Endothelial cell of umbilical vein (primary cell): ENCODE results near the gene RGPD6.
"Not testable (repeated sequence)": the region's sequence is repeated elsewhere in the genome, so short reads cannot be mapped to it uniquely, and the experiment has no call there.

ENCODE experiments used
- EZH2 ChIP-seq: IDR thresholded peaks from 2 replicates; pipeline ENCODE4 v1.6.1; 2012; ENCODE audit warnings: borderline replicate concordance, low read depth, mild to moderate bottlenecking, moderate library complexity, low read length, inconsistent platforms; ENCODE audit not compliant: severe bottlenecking
- FOS ChIP-seq: IDR thresholded peaks from 2 replicates; pipeline ENCODE4 v1.6.1; 2011; ENCODE audit warnings: mild to moderate bottlenecking, low read length, moderate library complexity, borderline replicate concordance; ENCODE audit not compliant: insufficient read depth
- GATA2 ChIP-seq: IDR thresholded peaks from 2 replicates; pipeline ENCODE4 v1.7.0; 2011; ENCODE audit warnings: low read depth, mild to moderate bottlenecking, moderate library complexity, mixed read lengths, low read length; ENCODE audit not compliant: insufficient read length, insufficient read depth
- JUN ChIP-seq: IDR thresholded peaks from 2 replicates; pipeline ENCODE4 v1.6.1; 2011; ENCODE audit warnings: borderline replicate concordance, low read depth; ENCODE audit not compliant: insufficient read length, insufficient read depth
- MYC ChIP-seq: IDR thresholded peaks from one replicate; pipeline ENCODE4 v1.6.1; 2011; ENCODE audit warnings: mild to moderate bottlenecking, low read depth, low read length
- POLR2A ChIP-seq: IDR thresholded peaks from 2 replicates; pipeline ENCODE4 v1.6.1; 2012; ENCODE audit warnings: low read depth, mild to moderate bottlenecking, control low read depth, low read length
- POLR2AphosphoS5 ChIP-seq: IDR thresholded peaks from 2 replicates; pipeline ENCODE4 v1.6.1; 2012; ENCODE audit warnings: low read depth, mild to moderate bottlenecking, control low read depth, low read length, moderate library complexity; ENCODE audit not compliant: insufficient read depth
- TF ChIP-seq, protein P1 (sequence below), 2 donors: IDR thresholded peaks; 1 replicate in 1 of 2; 2 replicates in 1 of 2; pipeline ENCODE4 v1.5.1; 2011; ENCODE audit warnings: low read length in 2 of 2, mild to moderate bottlenecking in 2 of 2, moderate library complexity in 2 of 2, control low read depth in 1 of 2, inconsistent platforms in 1 of 2, low read depth in 1 of 2; ENCODE audit not compliant: insufficient read depth in 1 of 2; ENCODE audit errors: extremely low read depth in 1 of 2
- TF ChIP-seq, protein P2 (sequence below): IDR thresholded peaks from 2 replicates; pipeline ENCODE4 v1.6.1; 2011; ENCODE audit not compliant: insufficient read depth, insufficient read length

GRCh38 chr2:110588520-110588919, 11.5 kb upstream of the RGPD6 start:
- TF ChIP-seq, protein P1, sequence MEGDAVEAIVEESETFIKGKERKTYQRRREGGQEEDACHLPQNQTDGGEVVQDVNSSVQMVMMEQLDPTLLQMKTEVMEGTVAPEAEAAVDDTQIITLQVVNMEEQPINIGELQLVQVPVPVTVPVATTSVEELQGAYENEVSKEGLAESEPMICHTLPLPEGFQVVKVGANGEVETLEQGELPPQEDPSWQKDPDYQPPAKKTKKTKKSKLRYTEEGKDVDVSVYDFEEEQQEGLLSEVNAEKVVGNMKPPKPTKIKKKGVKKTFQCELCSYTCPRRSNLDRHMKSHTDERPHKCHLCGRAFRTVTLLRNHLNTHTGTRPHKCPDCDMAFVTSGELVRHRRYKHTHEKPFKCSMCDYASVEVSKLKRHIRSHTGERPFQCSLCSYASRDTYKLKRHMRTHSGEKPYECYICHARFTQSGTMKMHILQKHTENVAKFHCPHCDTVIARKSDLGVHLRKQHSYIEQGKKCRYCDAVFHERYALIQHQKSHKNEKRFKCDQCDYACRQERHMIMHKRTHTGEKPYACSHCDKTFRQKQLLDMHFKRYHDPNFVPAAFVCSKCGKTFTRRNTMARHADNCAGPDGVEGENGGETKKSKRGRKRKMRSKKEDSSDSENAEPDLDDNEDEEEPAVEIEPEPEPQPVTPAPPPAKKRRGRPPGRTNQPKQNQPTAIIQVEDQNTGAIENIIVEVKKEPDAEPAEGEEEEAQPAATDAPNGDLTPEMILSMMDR (IDR thresholded peaks at IDR 0.05; ENCODE audit: extremely low read depth in 1 of 2, insufficient read depth in 1 of 2, low read depth in 1 of 2, low read length in 2 of 2): not testable (repeated sequence)
- not testable (repeated sequence) for TF ChIP-seq EZH2, POLR2A, FOS, MYC, POLR2AphosphoS5, JUN, GATA2
- TF ChIP-seq, protein P2, sequence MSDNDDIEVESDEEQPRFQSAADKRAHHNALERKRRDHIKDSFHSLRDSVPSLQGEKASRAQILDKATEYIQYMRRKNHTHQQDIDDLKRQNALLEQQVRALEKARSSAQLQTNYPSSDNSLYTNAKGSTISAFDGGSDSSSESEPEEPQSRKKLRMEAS: not testable (repeated sequence)
